Measurements from ENCODE around the gene FHIP1B. TPM values are rescaled to one million over a fixed set of nuclear protein-coding genes. Genes with fewer than 3 reads are reported as not detected.
A peak's percentile ranks its signal among the peaks of the same experiment; 100 is the strongest.

FHIP1B gene
- total and polyA plus RNA-seq, 12 donors: 13.4 to 23.3 (median 14.7) TPM

- H3K36me3 ChIP-seq: no peaks in the 10 kb centered on the region
- ATAC-seq: no peak
- peaks cover 3 to 12% (median 10%) of the 10 kb centered on the region in 9 donors for H3K4me1 ChIP-seq
- intact Hi-C loops (cut with DNase I): no loop called here
- DNase-seq: no peak
- H3K27me3 ChIP-seq: peaks cover under 1 to 57% (median 18%) of the 10 kb centered on the region in 7 donors
- H3K27ac ChIP-seq: no peak overlapping the region
- WGBS, 2 donors: 97% methylated on average over 1 of the region's 1 CpG
- H3K4me3 ChIP-seq: no peak overlapping the region
- no peaks in the 10 kb centered on the region for H3K9me3 ChIP-seq
- TF ChIP-seq CTCF (IDR thresholded peaks at IDR 0.05): no peak
These were observed 29.2 kb upstream of the FHIP1B start for GRCh38 chr11:6263662-6264061.

GRCh38 chr11:6260207-6260726 is 25.8 kb upstream of the FHIP1B start:
- no peak overlapping the region for H3K27ac ChIP-seq
- no peak for ATAC-seq
- no peak overlapping the region for H3K4me3 ChIP-seq
- H3K27me3 ChIP-seq: peaks cover 5 to 89% (median 32%) of the 10 kb centered on the region in 7 donors
- intact Hi-C loops (cut with DNase I): no loop called here
- H3K9me3 ChIP-seq: no peaks in the 10 kb centered on the region
- no peak for TF ChIP-seq CTCF (IDR thresholded peaks at IDR 0.05)
- DNase-seq: no peak
- H3K36me3 ChIP-seq: no peaks in the 10 kb centered on the region
- WGBS, 2 donors: 57 to 66% methylated on average over 5 of the region's 5 CpGs
- peaks cover 3 to 16% (median 13%) of the 10 kb centered on the region in 9 donors for H3K4me1 ChIP-seq

GRCh38 chr11:6258571-6259081 is 24.2 kb upstream of the FHIP1B start:
- Histone ChIP-seq H3K36me3 (no peaks in the 10 kb centered on the region), H3K9me3 (no peaks in the 10 kb centered on the region), H3K27ac (no peak overlapping the region), H3K27me3 (peaks cover 5 to 80% (median 32%) of the 10 kb centered on the region in 7 donors), H3K4me3 (peak overlapping the region in 9 of 10 donors; percentile 21 to 54 (median 46)), H3K4me1 (peaks cover 3 to 16% (median 13%) of the 10 kb centered on the region in 9 donors)
- intact Hi-C loops (cut with DNase I): loop anchor here in 3 of 10 donors (5.0 to 10.0 kb wide), 2 partner anchors 39 to 96 kb away; no protein-coding TSS in a partner anchor
- TF ChIP-seq CTCF (IDR thresholded peaks at IDR 0.05): peak in 1 of 9 donors; percentile 9
- ATAC-seq (peak in 5 of 8 donors; percentile 19 to 54 (median 37)), DNase-seq (no peak)
- 8 to 10% methylated on average over 16 of the region's 16 CpGs for WGBS, 2 donors

GRCh38 chr11:6258141-6258540 is 23.7 kb upstream of the FHIP1B start:
- no peak for TF ChIP-seq CTCF (IDR thresholded peaks at IDR 0.05)
- no peak for ATAC-seq
- H3K9me3 ChIP-seq: no peaks in the 10 kb centered on the region
- intact Hi-C loops (cut with DNase I): loop anchor here in 3 of 10 donors (5.0 to 10.0 kb wide), 2 partner anchors 39 to 97 kb away; no protein-coding TSS in a partner anchor
- no peak overlapping the region for H3K27ac ChIP-seq
- H3K36me3 ChIP-seq: no peaks in the 10 kb centered on the region
- 83 to 89% methylated on average over 3 of the region's 3 CpGs for WGBS, 2 donors
- H3K27me3 ChIP-seq: peaks cover 5 to 75% (median 32%) of the 10 kb centered on the region in 7 donors
- DNase-seq: no peak
- H3K4me1 ChIP-seq: peaks cover 3 to 16% (median 13%) of the 10 kb centered on the region in 9 donors
- no peak overlapping the region for H3K4me3 ChIP-seq
